Measurements from ENCODE around the gene MCOLN2. TPM values are rescaled to one million over a fixed set of nuclear protein-coding genes. Genes with fewer than 3 reads are reported as not detected.
A peak's percentile ranks its signal among the peaks of the same experiment; 100 is the strongest.
"Not testable (repeated sequence)": the region's sequence is repeated elsewhere in the genome, so short reads cannot be mapped to it uniquely, and the experiment has no call there.

The MCOLN2 gene
- total RNA-seq, 1 donor from 2014 or later = not detected

DNA sequence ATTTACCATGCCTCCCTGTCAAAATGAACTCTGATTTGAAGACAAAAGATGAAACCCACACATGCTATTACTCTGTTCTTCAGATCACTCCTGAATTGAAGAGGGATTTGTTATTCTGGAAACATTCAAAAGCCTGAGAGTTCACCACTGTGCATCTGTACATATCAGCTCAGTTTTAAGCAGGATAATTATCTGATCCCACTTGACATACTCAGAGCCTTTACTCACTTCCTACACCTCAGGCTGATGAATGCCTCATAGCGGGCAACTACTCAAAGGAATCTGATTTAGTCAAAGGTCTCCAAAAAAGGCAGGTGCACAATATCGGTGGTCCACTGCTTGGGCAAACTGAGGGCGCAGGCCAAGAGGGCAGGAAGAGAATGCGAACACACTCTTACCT, 56.4 kb downstream of the MCOLN2 start:
- DNase-seq = no peak

DNA sequence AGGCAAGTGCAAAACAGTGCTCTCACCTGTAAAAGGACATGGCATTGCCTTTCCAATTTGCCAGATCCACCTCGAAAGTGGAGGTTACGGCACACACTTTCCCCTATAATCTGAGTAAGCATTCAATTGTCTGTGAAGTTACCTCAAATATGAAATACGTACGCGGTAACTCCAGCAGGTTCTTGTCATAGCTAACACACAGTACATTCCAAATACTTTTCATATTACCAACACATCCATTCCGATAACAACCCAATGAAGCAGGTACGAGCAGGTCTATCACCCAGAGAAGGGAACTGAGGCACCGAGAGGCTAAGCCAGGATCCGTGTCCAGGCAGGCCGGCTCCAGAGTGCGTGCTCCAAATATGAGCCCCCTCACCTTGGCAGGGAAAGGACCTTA, 57.2 kb downstream of the MCOLN2 start:
- DNase-seq = no peak

DNA sequence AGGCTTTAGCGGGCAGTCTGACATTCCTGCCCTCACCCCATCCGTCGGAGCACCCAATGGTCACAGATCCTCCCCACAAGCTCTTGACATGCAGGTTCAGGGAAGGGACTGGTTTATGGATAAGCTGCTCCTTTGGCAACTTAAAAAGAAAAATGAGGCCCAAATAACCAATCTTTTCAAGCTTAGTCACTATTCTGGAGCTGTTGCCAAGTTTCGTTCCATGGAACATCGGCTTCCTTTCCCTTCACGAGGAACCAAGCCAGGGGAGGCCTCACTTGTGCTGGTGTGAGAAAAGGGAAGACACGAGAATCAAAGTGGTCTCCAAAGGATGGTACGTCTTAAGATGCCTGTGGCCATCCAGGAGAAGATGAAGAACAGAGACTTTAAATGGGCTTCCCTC, 57.8 kb downstream of the MCOLN2 start:
- DNase-seq = no peak

DNA sequence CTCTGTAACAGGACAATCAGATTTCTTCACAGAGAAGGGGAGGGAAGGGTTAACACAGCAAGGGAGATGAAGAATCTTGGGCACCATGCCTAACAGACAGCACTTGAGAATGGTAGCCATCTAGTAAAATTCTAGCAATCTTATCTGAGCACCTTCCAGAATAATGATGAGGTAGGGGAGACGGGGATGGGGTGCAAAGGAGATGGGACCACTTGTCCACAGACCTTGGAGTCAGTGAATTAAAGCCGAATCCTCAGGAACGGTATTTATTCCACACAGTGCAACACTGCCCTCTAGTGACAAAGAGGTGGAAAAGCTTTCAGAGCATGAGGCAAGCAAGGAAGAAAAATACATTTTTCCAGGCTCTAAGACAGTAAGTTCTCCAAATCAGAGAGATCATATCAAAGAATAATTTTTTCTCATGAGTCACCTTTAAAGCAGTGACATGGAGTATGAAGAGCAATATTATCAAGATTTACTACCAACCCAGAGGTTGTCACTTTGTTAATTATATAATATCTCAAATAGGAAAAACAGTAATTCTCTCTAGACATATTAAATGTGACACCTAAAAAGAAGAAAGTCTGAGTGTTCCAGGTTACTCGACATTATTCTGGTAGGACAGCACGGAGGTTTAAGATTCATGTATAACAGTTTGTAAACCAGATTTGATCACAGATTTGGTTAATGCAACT, 60.6 kb downstream of the MCOLN2 start:
- DNase-seq = peak; percentile 89

DNA sequence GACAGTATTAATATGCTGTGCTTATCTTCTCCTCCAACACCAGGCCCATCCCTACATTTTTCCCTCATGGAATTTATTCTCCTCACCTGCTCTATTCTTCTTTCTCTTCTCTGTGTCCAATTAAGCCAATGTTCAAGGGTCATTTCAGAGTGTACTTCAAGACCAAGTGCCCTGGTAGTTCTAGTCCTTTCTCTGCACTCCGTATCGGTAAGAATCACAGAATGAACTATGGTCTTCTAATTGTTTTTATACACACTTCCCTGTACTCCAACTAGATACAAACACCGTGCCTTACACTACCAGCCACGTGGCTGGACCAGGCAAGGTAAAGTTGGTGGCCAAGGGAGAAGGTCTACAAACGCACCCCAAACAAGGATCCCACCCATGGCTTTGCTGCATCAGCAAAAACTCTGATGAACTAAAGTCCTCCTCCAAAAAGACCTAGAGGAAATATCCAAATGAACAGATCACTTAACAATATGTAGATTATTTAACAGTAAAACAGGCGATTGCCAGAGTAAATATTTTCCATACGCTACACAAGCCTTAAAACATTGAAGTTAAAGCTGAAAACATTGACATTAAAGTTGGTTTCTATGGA, 63.8 kb downstream of the MCOLN2 start:
- DNase-seq = peak; percentile 9

- DNase-seq = no peak
Observed at GRCh38 chr1:84930831-84931230, 66.1 kb downstream of the MCOLN2 start.

GRCh38 chr1:84930329-84930728, 66.6 kb downstream of the MCOLN2 start:
- no peak for DNase-seq

- no peak for DNase-seq
Observed at GRCh38 chr1:84929581-84929980, 67.3 kb downstream of the MCOLN2 start.

DNA sequence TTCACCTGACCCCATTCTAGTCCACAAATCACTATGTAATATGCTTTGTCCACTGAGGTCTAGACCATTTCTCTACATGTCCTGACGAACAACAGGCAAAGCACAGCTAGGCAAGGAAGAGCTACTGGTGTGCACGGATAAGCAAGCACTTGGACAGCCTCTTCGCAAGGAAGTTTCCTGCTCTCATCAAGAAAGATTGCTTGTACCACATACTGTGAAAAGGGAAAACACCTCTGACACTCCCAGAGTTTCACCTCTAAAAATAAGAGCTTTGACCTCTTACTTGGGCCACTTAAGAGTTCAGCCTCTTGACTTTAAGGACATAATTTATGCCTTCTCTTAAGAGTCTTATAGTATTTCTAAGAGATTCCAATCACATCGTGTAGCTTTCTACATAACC, 67.9 kb downstream of the MCOLN2 start:
- no peak for DNase-seq

DNA sequence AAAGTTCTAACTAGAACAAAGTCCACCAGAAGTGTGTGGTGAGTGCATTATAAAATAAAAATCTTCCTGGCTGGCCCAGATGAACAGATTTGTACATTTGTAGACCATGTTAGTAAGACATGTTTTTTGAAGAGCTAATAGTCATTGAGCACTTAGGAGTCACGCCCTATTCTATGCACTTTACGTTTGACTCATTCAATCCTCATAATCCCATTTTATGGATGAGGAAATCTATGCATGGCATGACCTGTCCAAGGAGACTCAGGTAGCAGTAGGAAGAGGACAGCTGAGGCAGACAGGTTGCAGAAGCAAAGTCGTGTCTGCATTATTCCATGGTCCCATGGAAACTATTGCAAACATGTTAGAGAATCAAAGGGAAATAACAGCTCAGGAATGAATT, 73.6 kb downstream of the MCOLN2 start:
- DNase-seq = no peak

- DNase-seq = no peak
Observed at GRCh38 chr1:84920159-84920558, 76.8 kb downstream of the MCOLN2 start.

DNA sequence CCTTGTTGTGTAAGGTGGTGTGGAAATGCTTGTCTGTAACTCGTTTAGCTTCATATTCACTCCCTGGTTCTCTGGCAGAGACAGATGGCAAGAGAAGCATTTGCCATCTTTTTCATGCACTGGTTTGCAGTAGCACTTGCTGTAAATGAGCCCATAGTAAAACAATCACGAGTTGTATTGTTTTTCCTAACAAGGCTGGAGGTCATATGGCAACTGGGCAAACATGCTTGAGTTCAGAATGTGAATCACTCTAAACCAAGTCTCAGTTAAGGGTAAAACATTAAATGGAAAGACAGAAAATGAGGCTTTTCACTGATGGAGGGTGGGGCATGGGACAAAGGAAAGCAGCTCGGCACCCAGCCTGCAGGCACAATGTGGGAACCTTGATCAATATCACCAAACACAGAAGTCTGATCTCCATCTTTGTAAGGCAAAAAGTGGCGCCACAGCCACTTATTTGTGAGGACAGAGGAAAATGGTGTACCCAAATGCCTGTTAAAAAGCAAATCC, 77.4 kb downstream of the MCOLN2 start:
- no peak for DNase-seq

DNA sequence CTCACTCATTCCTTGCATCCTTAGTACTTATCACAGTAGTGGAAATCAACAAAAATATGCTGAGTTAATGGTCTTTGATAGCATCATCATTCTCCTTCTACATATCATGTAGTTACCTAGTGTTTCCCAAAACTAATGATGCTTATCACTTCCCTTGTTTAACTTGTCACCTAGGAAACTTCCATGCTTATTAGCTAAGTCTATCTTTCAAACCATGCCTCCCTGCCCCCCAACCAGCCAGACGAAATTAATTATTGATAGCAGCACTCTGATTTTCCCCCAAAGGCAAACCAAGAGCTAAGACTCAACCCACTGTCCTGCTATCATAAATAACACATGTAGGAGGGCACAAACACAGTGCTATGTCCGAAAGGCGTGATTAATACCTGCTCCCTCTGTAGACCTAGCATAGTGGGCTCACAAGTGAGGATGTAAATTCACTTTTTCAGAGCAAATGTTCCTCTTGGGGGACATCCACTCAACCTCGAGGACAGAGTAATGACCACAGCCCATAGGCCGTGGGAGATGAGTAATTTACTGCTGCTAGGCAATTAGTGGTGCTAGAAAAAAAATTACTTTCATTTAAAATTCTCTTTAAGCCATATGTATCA, 78.1 kb downstream of the MCOLN2 start:
- no peak for DNase-seq

DNA sequence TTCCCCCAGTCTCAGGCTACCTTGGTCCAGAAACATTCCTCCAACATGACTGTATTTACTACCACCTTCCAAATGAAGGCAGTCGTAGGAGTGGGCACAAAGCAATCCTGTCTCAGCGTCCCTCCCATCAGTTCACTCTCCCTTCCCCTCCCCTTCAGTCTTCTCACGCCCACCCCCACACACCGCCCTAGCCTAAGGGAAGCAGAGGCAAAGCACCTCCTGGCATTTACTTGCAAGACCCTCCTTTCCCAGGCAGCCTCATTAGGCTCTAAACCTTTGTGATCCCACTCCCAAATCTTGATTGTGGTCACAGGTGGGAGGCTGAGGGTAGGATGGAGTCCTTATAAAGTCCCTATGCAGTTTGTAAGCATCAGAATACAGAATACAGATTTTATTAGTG, 80.0 kb downstream of the MCOLN2 start:
- DNase-seq = no peak

- DNase-seq = no peak
Observed at GRCh38 chr1:84913555-84913892, 83.4 kb downstream of the MCOLN2 start.

DNA sequence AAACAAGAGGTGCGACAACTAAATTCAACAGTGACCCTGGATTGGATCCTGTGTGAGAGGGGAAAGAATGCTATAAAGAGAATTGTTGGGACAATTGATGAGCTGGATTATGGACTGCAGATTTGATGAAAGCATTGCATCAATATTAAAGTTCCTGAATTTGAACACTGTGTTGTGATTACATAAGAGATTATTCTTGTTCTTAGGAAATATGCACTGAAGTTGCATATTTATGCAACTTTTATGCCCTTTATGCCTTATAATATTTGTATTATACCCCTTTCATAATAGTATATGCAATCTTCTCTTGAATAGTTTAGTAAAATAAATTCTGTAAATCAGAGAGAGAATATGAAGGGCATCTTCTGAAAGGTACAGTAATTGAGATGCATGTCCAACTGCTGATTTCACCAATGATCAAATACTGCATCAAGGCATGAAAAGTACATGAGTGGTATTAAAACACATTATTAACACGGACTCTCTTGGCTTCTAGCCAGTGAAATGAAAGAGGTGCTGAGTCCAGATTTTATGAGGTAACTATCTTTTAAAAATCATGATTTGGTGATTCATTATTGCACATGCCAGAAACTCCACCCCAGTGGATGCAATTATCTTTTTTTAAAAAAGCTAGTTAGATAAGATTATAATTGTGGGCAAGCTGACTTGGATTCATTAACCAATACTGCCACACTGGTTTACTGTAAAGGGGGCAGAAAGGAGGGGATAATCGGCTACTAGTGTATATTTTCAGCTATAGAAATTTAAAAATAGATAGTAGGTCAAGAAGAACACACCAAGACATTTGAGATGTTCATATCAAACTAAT, 84.0 kb downstream of the MCOLN2 start:
- no peak for DNase-seq

DNA sequence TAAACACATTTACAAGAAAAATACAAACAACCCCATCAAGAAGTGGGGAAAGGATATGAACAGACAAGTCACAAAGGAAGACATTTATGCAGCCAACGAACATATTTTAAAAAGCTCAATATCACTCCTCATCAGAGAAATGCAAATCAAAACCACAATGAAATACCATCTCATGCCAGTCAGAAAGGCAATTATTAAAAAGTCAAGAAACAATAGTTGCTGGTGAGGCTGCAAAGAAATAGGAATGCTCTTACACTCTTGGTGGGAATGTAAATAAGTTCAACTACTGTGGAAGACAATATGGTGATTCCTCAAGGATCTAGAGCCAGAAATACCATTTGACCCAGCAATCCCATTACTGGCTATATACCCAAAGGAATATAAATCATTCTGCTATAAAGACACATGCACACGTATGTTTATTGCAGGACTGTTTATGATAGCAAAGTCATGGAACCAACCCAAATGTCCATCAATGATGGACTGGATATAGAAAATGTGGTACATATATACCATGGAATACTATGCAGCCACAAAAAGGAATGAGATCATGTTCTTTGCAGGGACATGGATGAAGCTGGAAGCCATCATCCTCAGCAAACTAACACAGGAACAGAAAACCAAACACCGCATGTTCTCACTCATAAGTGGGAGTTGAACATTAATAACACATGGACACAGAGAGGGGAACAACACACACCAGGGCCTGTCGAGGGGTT, 88.0 kb downstream of the MCOLN2 start:
- DNase-seq = not testable (repeated sequence)

- no peak for DNase-seq
Observed at GRCh38 chr1:84907095-84907827, 89.7 kb downstream of the MCOLN2 start.

DNA sequence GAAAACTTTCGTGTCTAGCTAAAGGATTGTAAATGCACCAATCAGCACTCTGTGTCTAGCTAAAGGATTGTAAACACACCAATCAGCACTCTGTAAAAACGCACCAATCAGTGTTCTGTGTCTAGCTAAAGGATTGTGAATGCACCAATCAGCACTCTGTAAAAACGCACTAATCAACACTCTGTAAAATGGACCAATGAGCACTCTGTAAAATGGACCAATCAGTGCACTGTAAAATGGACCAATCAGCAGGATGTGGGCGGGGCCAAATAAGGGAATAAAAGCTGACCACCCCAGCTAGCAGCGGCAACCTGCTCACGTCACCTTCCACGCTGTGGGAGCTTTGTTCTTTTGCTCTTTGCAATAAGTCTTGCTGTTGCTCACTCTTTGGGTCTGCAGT, 94.2 kb downstream of the MCOLN2 start:
- DNase-seq = not testable (repeated sequence)

GRCh38 chr1:84899969-84900368, 96.9 kb downstream of the MCOLN2 start:
- peak; percentile 8 for DNase-seq

GRCh38 chr1:84896279-84896678, 100.6 kb downstream of the MCOLN2 start:
- no peak for DNase-seq
